ENCODE results near the gene SENP7.
"Not testable (repeated sequence)": the region's sequence is repeated elsewhere in the genome, so short reads cannot be mapped to it uniquely, and the experiment has no call there.

SENP7 gene

GRCh38 chr3:101453961-101454360, 59.1 kb downstream of the SENP7 start:
- no peak for FAIRE-seq

GRCh38 chr3:101438641-101439040, 74.4 kb downstream of the SENP7 start:
- FAIRE-seq: not testable (repeated sequence)

- FAIRE-seq: no peak
Measured at GRCh38 chr3:101433652-101434051, 79.4 kb downstream of the SENP7 start.

GRCh38 chr3:101423984-101424888, 88.8 kb downstream of the SENP7 start:
- FAIRE-seq: no peak

- no peak for FAIRE-seq
Measured at GRCh38 chr3:101418851-101419250, 94.2 kb downstream of the SENP7 start.

- no peak for FAIRE-seq
Measured at GRCh38 chr3:101414121-101414520, 98.9 kb downstream of the SENP7 start.

GRCh38 chr3:101413656-101414055, 99.4 kb downstream of the SENP7 start:
- no peak for FAIRE-seq

- FAIRE-seq: no peak
Measured at GRCh38 chr3:101391413-101391950, 121.5 kb downstream of the SENP7 start.

- FAIRE-seq: peak; percentile 19
Measured at GRCh38 chr3:101388706-101389105, 124.3 kb downstream of the SENP7 start.

- FAIRE-seq: no peak
Measured at GRCh38 chr3:101387351-101387750, 125.7 kb downstream of the SENP7 start.

- FAIRE-seq: no peak
Measured at GRCh38 chr3:101384426-101384825, 128.6 kb downstream of the SENP7 start.

GRCh38 chr3:101383656-101384055, 129.4 kb downstream of the SENP7 start:
- no peak for FAIRE-seq

GRCh38 chr3:101383156-101383575, 129.8 kb downstream of the SENP7 start:
- FAIRE-seq: no peak

GRCh38 chr3:101381809-101382208, 131.2 kb downstream of the SENP7 start:
- peak; percentile 86 for FAIRE-seq

- no peak for FAIRE-seq
Measured at GRCh38 chr3:101379658-101380376, 133.2 kb downstream of the SENP7 start.

GRCh38 chr3:101377796-101378195, 135.2 kb downstream of the SENP7 start:
- FAIRE-seq: no peak

- FAIRE-seq: no peak
Measured at GRCh38 chr3:101377209-101377608, 135.8 kb downstream of the SENP7 start.

GRCh38 chr3:101375586-101375985, 137.4 kb downstream of the SENP7 start:
- FAIRE-seq: no peak

- no peak for FAIRE-seq
Measured at GRCh38 chr3:101362406-101362805, 150.6 kb downstream of the SENP7 start.

GRCh38 chr3:101351829-101352228, 161.2 kb downstream of the SENP7 start:
- FAIRE-seq: no peak

- FAIRE-seq: no peak
Measured at GRCh38 chr3:101340591-101340990, 172.4 kb downstream of the SENP7 start.

- no peak for FAIRE-seq
Measured at GRCh38 chr3:101333883-101334282, 179.1 kb downstream of the SENP7 start.

GRCh38 chr3:101329016-101329673, 183.9 kb downstream of the SENP7 start:
- no peak for FAIRE-seq
